ENCODE data around the gene ATG16L2. TPM values are rescaled to one million over a fixed set of nuclear protein-coding genes. Genes with fewer than 3 reads are reported as not detected.

Gene ATG16L2
- total and polyA plus RNA-seq, 10 of the 15 experiments (the other 5 are each of a cell fraction or from before 2014, with no cell fraction given): 1.9 to 67.7 (median 30.4) TPM

- DNase-seq (ENCODE audit: low read depth, low spot score) (no peak), ATAC-seq (no peak), FAIRE-seq (no peak)
- SMC1A ChIA-PET (ENCODE audit: uncharacterized antibody, unreplicated experiment): interaction anchor here (0.9 to 1.2 kb wide), 2 partner anchors 91 to 100 kb away, joined by 3 read pairs; no protein-coding TSS in a partner anchor
- Histone ChIP-seq H3K9me3 (replicated peaks; ENCODE audit: control insufficient read depth, insufficient read depth, low read length) (no peaks in the 10 kb centered on the region; the same call in 2 of the 3 replicates), H4K20me1 (ENCODE audit: control insufficient read depth, insufficient read depth) (no peaks in the 10 kb centered on the region), H3K4me1 (ENCODE audit: control insufficient read depth, insufficient read depth, low read length) (peaks cover 27% of the 10 kb centered on the region), H3K27ac (ENCODE audit: control insufficient read depth, insufficient read depth) (no peak overlapping the region), H3K79me2 (ENCODE audit: control insufficient read depth, insufficient read depth, low read length) (no peaks in the 10 kb centered on the region), H3K36me3 (ENCODE audit: control insufficient read depth in 2 of 2, insufficient read depth in 2 of 2, low read length in 1 of 2) (peaks cover 11 to 28% of the 10 kb centered on the region in 2 experiments), H3K4me2 (ENCODE audit: control insufficient read depth, insufficient read depth) (no peak overlapping the region), H3K27me3 (replicated peaks in 1 of 2; ENCODE audit: control insufficient read depth in 2 of 2, insufficient read depth in 2 of 2, low read length in 1 of 2) (no peaks in the 10 kb centered on the region), H3K4me3 (no peak overlapping the region), H2AFZ (ENCODE audit: control insufficient read depth, low read depth, low read length) (no peak overlapping the region), H3K9ac (ENCODE audit: control insufficient read depth, insufficient read depth, low read length) (no peak overlapping the region)
- TF ChIP-seq RAD21 (IDR thresholded peaks at IDR 0.05; ENCODE audit: insufficient read depth, low read depth, low read length) (no peak), CHD2 (IDR thresholded peaks at IDR 0.05; ENCODE audit: borderline replicate concordance, low read depth, low read length) (no peak), NFYA (IDR thresholded peaks at IDR 0.05; ENCODE audit: borderline replicate concordance, low read depth, low read length) (no peak), CHD4 (IDR thresholded peaks at IDR 0.05) (no peak), JUNB (IDR thresholded peaks at IDR 0.05) (no peak), KDM1A (IDR thresholded peaks at IDR 0.05; ENCODE audit: borderline replicate concordance) (no peak), HDAC6 (IDR thresholded peaks at IDR 0.05; ENCODE audit: unreplicated experiment) (no peak), NR2C2 (IDR thresholded peaks at IDR 0.05; ENCODE audit: borderline replicate concordance, control insufficient read depth, insufficient read length, low read depth) (no peak), POU2F2 (IDR thresholded peaks at IDR 0.05; ENCODE audit: borderline replicate concordance, low read depth, low read length) (no peak), GABPA (IDR thresholded peaks at IDR 0.05; ENCODE audit: low read depth) (no peak), POLR2AphosphoS2 (IDR thresholded peaks at IDR 0.05; ENCODE audit: low read depth, low read length) (no peak)
- TF ChIP-seq, protein P1, sequence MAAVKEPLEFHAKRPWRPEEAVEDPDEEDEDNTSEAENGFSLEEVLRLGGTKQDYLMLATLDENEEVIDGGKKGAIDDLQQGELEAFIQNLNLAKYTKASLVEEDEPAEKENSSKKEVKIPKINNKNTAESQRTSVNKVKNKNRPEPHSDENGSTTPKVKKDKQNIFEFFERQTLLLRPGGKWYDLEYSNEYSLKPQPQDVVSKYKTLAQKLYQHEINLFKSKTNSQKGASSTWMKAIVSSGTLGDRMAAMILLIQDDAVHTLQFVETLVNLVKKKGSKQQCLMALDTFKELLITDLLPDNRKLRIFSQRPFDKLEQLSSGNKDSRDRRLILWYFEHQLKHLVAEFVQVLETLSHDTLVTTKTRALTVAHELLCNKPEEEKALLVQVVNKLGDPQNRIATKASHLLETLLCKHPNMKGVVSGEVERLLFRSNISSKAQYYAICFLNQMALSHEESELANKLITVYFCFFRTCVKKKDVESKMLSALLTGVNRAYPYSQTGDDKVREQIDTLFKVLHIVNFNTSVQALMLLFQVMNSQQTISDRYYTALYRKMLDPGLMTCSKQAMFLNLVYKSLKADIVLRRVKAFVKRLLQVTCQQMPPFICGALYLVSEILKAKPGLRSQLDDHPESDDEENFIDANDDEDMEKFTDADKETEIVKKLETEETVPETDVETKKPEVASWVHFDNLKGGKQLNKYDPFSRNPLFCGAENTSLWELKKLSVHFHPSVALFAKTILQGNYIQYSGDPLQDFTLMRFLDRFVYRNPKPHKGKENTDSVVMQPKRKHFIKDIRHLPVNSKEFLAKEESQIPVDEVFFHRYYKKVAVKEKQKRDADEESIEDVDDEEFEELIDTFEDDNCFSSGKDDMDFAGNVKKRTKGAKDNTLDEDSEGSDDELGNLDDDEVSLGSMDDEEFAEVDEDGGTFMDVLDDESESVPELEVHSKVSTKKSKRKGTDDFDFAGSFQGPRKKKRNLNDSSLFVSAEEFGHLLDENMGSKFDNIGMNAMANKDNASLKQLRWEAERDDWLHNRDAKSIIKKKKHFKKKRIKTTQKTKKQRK (IDR thresholded peaks at IDR 0.05; ENCODE audit: low read depth, low read length): no peak
- RAD21 ChIA-PET (ENCODE audit: unreplicated experiment): interaction anchor here (0.9 kb wide), 1 partner anchor 353 kb away, joined by 3 read pairs; no protein-coding TSS in a partner anchor
- CTCF ChIA-PET: interaction anchor here (8.7 kb wide), 1 partner anchor 352 kb away, joined by 128 read pairs; no protein-coding TSS in a partner anchor
- intact Hi-C loops (cut with micrococcal nuclease; ENCODE audit: unreplicated experiment): no loop called here
- in situ Hi-C loops (cut with MboI): loop anchor here (5.0 to 25.0 kb wide), 2 partner anchors 362 to 417 kb away; no protein-coding TSS in a partner anchor
- BruUV-seq (replicated peaks): no TSS peak
- 84% methylated on average over 4 of the region's 4 CpGs for WGBS (ENCODE audit: insufficient coverage, insufficient replicate concordance, low lambda C conversion rate, missing lambda C conversion rate)
- POLR2A ChIA-PET: interaction anchor here (3.5 kb wide), 1 partner anchor 10 kb away, joined by 14 read pairs; no protein-coding TSS in a partner anchor
Observed at GRCh38 chr11:72825661-72826060, 11.4 kb downstream of the ATG16L2 start.
